Fibroblast of skin of abdomen (primary cell): ENCODE results near the gene MGST2.

Experiments
- DNase-seq: peaks from one replicate; pipeline ENCODE4 v3.0.0-alpha.2; 2013

Gene MGST2

DNA sequence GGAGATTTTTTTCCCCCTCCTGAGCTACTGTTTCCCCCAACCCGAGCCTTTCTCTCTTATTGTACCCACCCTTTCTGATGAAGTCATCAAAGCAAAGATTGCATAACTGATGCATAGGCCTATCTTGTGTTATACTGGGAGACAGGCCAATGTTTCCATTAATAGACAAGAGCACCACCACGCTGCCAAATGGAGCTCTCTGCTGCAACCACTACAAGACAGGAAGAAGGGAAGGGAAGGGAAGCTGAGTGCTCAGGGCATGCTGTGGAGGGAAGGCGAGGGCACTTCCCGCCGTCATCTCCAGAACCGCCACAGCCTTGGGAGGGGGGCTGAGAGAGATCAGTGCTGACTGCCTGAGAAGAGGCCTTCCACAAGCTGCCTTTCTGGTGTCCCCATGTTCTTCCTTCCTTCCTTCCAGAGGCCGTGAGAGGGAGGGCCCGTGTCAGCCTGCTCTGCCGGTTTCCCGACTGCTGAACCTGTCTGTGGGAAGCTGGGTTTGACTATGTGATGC is 75.0 kb downstream of the MGST2 start:
- peak; percentile 92 for DNase-seq

DNA sequence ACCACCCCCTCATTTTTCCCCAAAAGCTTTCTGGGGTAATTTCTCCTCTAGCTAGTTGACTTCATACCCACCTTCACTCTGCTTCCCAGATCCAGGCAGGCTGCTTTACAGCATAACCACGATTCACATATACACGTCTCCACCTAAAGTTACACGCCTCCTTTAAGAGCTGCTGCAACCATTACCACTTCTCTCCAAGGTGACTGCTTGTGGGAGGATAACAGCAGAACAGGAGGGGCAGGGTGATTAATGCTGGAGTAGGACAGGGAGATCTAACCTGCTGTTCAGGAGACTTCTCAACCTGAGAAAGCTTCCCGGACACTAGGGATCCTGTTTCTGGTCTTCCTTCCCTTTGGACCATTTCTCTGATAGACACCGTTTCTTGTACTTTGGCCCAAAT is 77.4 kb downstream of the MGST2 start:
- no peak for DNase-seq

- no peak for DNase-seq
Observed at GRCh38 chr4:139744232-139744631, 78.6 kb downstream of the MGST2 start.

DNA sequence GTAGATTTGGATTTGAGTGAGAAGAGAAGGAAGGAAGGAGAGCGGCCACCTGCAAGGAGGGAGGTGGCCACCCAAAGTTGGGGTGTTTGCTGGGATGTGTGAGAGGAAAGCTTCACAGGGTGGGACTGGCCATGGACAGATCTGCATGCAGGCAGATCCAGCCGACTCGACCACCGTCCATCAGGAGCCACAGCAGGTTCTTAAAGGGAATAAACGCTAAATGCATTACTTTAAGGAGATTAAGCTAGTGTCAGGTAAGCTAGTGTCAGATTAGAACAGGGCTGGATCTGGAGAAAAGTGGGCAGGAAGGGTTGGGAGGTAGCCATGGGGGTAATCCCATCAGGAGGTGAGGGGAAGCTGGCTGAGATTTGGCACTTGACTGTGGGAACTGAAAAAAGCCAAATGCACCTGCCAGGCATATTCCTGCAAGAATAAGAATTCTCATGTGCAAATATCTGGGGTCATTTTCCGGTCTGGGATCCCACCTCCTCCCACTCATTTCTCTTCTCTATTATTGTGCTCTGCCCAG is 79.6 kb downstream of the MGST2 start:
- DNase-seq, result no peak

- no peak for DNase-seq
Observed at GRCh38 chr4:139746431-139747171, 81.0 kb downstream of the MGST2 start.

GRCh38 chr4:139749338-139749737 is 83.7 kb downstream of the MGST2 start:
- no peak for DNase-seq

- no peak for DNase-seq
Observed at GRCh38 chr4:139749835-139750498, 84.3 kb downstream of the MGST2 start.

DNA sequence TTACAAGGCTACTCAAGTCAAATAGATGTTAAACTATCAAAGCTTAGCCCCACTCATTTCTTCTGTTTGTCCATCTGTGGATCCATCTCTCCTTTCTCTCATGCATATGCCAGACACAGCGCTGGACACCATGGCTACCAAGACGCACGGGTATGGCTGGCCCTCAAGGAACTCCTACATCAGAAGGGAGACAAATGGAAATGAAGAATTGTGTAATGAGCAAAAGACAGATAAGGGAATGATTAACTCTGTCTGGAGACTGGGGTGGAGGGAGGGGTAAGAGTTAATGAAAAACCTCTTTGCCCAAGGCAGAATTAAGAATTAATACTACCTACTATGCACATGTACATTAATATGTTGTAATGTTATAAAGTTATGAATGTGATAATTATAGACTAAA is 88.1 kb downstream of the MGST2 start:
- DNase-seq, result no peak
